Esophagus squamous epithelium (tissue), 4 donors: Measurements from ENCODE around the gene GHDC.
"Not testable (repeated sequence)": the region's sequence is repeated elsewhere in the genome, so short reads cannot be mapped to it uniquely, and the experiment has no call there.

Source experiments
- CTCF ChIP-seq, 6 experiments: fragments of 450-650 bp in 4 of 6; fragments of 200-600 bp in 2 of 6; sonication (generic) in 2 of 6; IDR thresholded peaks; one replicate each; pipeline ENCODE4 v1.5.1; 2016 to 2019; ENCODE audit warnings: antibody characterized with exemption in 6 of 6, mild to moderate bottlenecking in 4 of 6, moderate library complexity in 4 of 6
- POLR2A ChIP-seq, 4 donors: fragments of 450-650 bp; IDR thresholded peaks; one replicate each; pipeline ENCODE4 v1.6.1; 2017; ENCODE audit warnings: antibody characterized with exemption in 4 of 4, mild to moderate bottlenecking in 4 of 4, moderate library complexity in 3 of 4

- not testable (repeated sequence) for TF ChIP-seq CTCF, POLR2A (IDR thresholded peaks at IDR 0.05)
Measured at GRCh38 chr17:42240863-42241262, 46.6 kb upstream of the GHDC start.
